Progenitor cell of endocrine pancreas (in vitro differentiated cells): ENCODE results near the gene DOCK4. TPM values are rescaled to one million over a fixed set of nuclear protein-coding genes. Genes with fewer than 3 reads are reported as not detected.

Experiments
- DNase-seq: peaks from one replicate; pipeline ENCODE4 v3.0.0; 2021; ENCODE audit warnings: low spot score; ENCODE audit not compliant: unreplicated experiment
- H3K27ac Mint-ChIP-seq: 2 replicates; pipeline ENCODE4 v1.8.0; 2021; ENCODE audit warnings: mild to moderate bottlenecking, moderate library complexity, mixed read lengths
- H3K27me3 Mint-ChIP-seq: 2 replicates; pipeline ENCODE4 v1.8.0; 2021; ENCODE audit warnings: mixed read lengths
- H3K36me3 Mint-ChIP-seq: 2 replicates; pipeline ENCODE4 v1.8.0; 2022; ENCODE audit warnings: mixed read lengths; ENCODE audit not compliant: insufficient read depth
- H3K4me1 Mint-ChIP-seq: 2 replicates; pipeline ENCODE4 v1.8.0; 2021; ENCODE audit warnings: low read depth, mixed read lengths
- H3K4me3 Mint-ChIP-seq: 2 replicates; pipeline ENCODE4 v1.8.0; 2021; ENCODE audit warnings: low read depth, mild to moderate bottlenecking, moderate library complexity, mixed read lengths
- H3K9me3 Mint-ChIP-seq: 2 replicates; pipeline ENCODE4 v1.8.0; 2021; ENCODE audit warnings: low read depth, mixed read lengths
- total RNA-seq: library from RNA; stranded (reverse); gene quantifications from 2 replicates; pipeline ENCODE4 v1.2.1, GENCODE V29; 2021
- TF ChIP-seq, protein P1 (sequence below): fragments of 200-600 bp; sonication (generic); IDR thresholded peaks from one replicate; pipeline ENCODE4 v1.5.0; 2021; ENCODE audit warnings: antibody characterized with exemption, mild to moderate bottlenecking; ENCODE audit not compliant: unreplicated experiment

DOCK4 gene
- total RNA-seq, 1 donor from 2014 or later = 28.8 TPM

DNA sequence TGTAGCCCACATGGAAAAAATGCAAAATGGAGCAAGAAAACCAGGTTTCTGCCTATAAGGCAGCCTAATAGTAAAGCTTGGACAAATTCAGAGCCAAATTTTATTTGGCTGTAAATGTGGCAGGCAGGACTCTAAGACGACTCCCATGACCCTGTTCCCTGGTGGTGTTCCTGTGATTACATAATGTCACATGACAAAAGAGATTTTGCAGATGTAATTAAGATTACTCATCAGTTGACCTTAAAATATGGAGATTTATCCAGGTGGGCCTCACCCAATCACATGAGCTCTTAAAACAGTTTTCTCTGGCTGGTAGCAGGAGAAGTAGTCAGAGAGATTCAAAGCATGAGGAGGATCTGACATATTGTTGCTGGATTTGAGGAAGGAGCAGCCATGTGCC, 340.8 kb downstream of the DOCK4 start:
- Mint-ChIP-seq H3K27ac (no peak overlapping the region), H3K9me3 (no peaks in the 10 kb centered on the region), H3K4me1 (peaks cover 3% of the 10 kb centered on the region), H3K36me3 (peaks cover 26% of the 10 kb centered on the region), H3K4me3 (no peak overlapping the region), H3K27me3 (no peaks in the 10 kb centered on the region)
- TF ChIP-seq, protein P1, sequence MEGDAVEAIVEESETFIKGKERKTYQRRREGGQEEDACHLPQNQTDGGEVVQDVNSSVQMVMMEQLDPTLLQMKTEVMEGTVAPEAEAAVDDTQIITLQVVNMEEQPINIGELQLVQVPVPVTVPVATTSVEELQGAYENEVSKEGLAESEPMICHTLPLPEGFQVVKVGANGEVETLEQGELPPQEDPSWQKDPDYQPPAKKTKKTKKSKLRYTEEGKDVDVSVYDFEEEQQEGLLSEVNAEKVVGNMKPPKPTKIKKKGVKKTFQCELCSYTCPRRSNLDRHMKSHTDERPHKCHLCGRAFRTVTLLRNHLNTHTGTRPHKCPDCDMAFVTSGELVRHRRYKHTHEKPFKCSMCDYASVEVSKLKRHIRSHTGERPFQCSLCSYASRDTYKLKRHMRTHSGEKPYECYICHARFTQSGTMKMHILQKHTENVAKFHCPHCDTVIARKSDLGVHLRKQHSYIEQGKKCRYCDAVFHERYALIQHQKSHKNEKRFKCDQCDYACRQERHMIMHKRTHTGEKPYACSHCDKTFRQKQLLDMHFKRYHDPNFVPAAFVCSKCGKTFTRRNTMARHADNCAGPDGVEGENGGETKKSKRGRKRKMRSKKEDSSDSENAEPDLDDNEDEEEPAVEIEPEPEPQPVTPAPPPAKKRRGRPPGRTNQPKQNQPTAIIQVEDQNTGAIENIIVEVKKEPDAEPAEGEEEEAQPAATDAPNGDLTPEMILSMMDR = no peak
- no peak for DNase-seq

DNA sequence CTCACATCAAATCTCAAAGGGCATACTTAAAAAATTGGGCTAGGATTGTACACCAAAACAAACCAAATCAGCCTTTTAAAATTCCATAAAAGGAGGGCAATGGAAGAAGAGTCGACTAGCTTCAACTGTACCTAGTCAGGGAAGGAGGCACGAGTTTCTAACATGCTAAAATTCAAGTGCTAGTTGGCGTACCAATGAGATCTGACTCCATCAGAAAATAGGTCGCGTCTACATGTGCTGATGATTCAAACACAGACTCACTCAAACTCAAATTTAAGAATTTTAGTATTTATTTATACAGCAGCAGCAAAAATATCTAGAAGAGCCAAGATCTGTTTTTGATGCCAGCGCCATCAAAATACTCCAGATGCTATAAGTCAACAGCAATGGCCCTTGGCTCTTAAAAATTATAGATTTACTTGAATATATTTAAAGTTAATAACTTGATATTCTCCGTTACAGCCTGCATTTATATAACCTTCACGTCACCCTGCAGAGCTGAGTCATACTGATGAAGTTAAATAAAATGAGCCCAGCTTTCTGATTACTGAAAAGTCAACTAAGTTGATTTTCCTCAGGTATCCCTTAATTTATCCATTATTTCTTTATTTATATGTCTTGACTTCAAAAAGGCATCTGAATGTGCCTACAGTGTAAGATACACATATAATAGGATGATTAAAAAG, 341.8 kb downstream of the DOCK4 start:
- Mint-ChIP-seq H3K27me3 (no peaks in the 10 kb centered on the region), H3K27ac (no peak overlapping the region), H3K9me3 (peaks cover 4% of the 10 kb centered on the region), H3K4me3 (no peak overlapping the region), H3K4me1 (peaks cover 3% of the 10 kb centered on the region), H3K36me3 (peaks cover 33% of the 10 kb centered on the region)
- no peak for DNase-seq
- TF ChIP-seq, protein P1 = no peak

DNA sequence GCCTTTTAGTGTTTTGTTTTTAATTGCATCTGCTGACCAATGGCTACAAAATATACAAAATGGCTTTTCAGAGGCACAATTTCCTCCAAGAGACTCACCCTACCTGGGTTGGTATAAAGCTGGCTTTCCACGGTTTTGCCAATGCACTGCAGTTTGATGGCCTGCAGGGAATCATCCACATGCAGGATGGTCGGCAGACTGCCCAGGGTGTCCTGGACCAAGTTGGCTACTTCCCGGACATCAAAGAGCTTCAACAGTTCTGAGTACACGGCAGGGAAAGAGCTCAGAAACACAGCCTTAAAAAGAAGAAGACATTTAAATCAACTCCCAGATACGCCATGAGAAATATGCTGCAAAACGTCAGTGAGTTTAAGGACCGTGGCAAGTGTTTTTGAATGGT, 342.9 kb downstream of the DOCK4 start:
- TF ChIP-seq, protein P1 = no peak
- DNase-seq = no peak
- no peak overlapping the region for H3K27ac Mint-ChIP-seq
- H3K36me3 Mint-ChIP-seq = peaks cover 31% of the 10 kb centered on the region
- no peak overlapping the region for H3K4me3 Mint-ChIP-seq
- H3K9me3 Mint-ChIP-seq = peaks cover 4% of the 10 kb centered on the region
- H3K27me3 Mint-ChIP-seq = no peaks in the 10 kb centered on the region
- H3K4me1 Mint-ChIP-seq = peaks cover 3% of the 10 kb centered on the region

DNA sequence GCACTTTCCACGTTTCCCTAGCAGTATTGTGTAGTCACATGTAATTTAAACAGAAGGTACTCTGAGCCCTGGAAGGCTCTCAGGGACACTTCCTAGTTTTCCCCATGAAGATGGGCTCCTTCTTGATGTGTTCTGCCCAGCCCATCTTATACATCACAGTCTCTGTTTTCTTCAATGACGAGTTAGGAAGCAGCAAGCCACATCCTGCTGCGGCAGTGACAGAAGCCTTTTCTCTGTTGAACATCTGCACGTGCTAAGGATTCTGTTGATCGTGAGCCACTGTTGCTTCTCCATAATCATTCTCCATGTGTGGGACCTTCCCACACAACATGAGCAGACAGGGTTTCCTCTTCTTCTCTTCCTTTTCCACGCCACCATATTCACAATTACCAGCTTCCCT, 346.0 kb downstream of the DOCK4 start:
- Mint-ChIP-seq H3K27me3 (no peaks in the 10 kb centered on the region), H3K9me3 (peaks cover 4% of the 10 kb centered on the region), H3K27ac (no peak overlapping the region), H3K4me1 (peaks cover 3% of the 10 kb centered on the region), H3K36me3 (peaks cover 23% of the 10 kb centered on the region), H3K4me3 (no peak overlapping the region)
- DNase-seq = no peak
- TF ChIP-seq, protein P1 = no peak

DNA sequence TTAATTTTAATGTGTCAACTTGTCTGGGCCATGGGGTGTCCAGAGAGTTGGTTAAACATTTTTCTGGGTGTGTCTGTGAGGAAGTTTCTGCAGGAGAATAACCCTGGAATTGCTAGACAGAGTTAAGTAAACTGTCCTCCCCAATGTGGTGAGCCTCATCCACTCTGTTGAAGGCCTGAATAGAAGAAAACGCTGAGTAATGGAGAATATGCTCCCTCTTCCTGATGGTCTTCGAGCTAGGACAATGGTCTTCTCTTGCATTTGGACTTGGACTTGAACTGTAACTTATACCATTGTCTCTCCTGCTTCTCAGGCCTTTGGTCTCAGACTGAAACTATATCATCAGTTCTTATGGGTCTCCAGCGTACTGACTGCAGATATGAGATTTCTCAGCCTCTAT, 347.9 kb downstream of the DOCK4 start:
- H3K9me3 Mint-ChIP-seq = peaks cover 4% of the 10 kb centered on the region
- peaks cover 10% of the 10 kb centered on the region for H3K4me1 Mint-ChIP-seq
- peaks cover 23% of the 10 kb centered on the region for H3K36me3 Mint-ChIP-seq
- DNase-seq = no peak
- H3K27me3 Mint-ChIP-seq = no peaks in the 10 kb centered on the region
- TF ChIP-seq, protein P1 = no peak
- no peak overlapping the region for H3K27ac Mint-ChIP-seq
- no peak overlapping the region for H3K4me3 Mint-ChIP-seq
